Endothelial cell of hepatic sinusoid (primary cell): Measurements from ENCODE around the gene AMIGO2.
"Not testable (repeated sequence)": the region's sequence is repeated elsewhere in the genome, so short reads cannot be mapped to it uniquely, and the experiment has no call there.

Experiments
- in situ Hi-C: cut with HindIII; loops from 2 replicates; pipeline ENCODE4 v1.10.0; 2017; ENCODE audit warnings: low sequenced_read_pairs

Gene AMIGO2

DNA sequence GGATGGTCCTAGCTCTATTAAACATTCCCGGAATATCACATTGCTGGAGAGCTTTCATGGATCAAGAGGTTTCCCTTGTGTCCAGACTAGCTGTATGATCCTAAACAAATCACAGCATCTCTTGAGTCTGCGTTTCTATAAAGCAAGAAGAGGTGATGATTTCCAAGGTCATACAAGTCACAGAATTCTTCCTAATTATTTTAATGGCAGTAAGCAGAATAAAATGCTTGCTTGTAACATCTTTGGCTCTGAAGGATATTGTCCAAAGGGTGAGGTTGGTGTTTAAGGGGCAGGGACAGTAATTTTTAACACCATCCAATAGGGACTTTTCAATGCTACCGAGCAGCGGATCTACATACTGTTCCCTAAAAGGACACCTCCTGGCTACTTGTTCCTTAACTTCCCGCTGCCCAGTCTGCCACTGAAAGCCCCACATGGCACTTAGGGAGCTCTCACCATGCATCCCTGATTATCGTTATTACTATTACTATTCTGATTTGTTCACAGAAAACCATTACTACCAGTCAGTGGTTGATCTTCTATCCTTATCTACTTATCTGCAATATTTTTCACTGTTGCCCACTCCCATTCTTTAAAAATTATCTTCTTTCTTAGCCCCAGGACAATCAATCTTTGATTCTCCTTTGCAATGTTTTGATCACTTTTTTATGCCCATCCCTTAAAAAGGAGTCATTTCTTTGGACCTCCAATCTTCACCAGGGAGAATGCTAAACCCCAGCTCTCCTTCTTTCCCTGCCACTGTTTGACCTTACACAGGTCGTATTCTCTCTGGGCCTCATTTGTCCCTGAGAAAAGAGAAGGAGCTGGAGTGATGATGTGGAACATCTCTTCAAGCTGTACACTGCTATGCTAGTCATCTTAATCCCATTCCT is 4.3 kb downstream of the AMIGO2 start:
- in situ Hi-C loops = no loop called here

DNA sequence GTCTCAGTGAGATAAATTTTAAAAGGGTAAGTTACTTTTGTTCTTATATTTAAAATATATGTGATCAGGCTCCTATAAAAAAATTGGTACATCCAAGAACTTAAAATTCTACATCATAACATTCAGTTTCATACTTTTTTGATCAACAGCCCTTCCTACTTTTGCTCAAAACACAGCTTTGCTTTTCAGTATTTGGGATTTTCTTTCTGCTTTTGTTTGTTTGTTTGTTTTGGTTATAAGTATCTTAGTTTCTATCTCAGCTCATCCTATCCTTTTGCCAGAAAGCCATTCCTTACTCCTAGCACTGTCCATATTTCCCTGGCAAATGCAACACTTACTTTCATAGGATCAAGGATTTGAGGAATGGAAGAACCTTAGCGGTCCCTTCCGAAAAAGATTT is 5.0 kb downstream of the AMIGO2 start:
- in situ Hi-C loops = no loop called here

DNA sequence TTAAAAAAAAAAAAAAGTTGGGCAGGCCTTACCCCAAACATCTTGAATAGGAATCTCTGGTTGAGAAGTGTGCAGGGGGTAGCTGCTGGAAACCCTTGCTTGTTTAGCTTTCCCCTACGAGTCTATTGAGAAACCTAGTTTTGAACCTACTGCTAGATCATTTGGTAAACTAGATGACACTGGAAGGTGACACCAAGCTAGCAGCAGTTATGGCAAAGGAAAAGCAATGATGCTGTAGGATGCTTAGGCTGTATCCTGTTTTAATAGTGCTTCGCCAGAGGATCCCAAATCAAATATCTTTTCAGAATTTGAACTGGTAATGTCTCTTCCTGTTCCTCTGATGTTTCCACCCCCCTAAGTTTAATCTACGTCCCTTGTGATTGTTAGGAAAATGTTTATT is 5.8 kb downstream of the AMIGO2 start:
- in situ Hi-C loops = no loop called here

DNA sequence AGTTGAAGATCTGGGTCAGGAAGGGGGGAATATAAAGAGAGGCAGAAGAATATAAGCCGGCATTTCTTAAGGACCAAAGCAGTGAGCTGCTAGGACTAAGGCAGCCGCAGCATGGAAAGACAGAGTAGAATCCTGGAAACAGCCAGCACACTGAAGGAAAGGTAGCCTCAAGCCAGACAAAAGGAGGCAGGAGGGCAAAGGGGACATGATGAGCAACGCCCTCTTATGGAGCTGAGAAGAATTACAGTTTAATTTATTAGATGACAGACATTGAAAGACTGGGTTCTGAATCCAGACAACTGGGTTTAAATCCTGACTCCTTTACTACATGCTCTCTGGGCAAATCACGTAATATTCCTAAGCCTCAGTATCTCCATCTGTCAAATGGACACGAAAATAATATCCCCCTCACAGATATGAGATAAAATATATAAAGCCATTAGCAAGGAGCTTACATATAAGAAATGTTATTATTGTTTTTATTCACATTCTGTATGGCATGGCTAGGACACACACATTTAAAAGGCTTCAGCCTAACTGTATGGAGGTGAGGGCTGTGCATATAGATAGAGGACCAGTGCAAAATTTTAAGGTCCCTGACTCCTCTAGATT is 8.4 kb downstream of the AMIGO2 start:
- in situ Hi-C loops = no loop called here

DNA sequence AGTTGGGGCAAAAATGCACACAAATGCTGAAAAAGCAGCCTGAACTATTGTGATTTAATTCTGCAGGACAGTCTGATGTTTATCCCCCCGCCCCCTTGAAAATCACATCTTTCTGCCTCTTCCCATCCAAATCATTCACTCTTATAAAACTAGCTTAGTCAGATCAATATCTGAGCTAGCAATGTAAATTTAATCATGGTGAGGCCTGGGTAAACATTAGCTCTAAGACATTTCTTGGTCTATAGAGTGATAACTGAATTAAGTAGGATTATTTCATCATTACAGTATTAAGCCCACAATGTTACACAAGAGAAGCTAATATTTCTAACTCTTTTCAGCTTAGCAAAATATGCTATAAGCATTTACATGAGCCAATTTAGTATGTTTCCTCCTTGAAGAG is 9.4 kb downstream of the AMIGO2 start:
- in situ Hi-C loops = no loop called here

DNA sequence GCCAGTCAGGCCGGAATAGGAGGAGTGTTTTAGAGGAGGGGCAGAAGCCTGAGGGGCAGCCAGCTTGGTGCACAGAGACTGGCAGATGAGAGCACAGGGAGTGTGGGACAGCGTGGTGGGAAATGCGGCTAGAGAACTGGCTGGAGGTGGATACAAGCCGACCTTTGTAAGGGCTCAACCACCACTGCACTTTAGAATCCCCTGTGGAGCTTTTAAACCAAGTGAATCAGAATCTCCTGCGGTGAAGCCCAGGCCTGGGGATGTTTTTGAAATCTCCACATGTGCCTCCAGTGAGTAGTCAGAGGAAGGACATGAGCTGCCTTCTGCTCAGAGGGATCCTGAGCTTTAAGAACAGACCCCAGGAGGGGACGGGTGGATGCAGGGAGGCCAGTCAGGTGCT is 11.2 kb downstream of the AMIGO2 start:
- in situ Hi-C loops = no loop called here

DNA sequence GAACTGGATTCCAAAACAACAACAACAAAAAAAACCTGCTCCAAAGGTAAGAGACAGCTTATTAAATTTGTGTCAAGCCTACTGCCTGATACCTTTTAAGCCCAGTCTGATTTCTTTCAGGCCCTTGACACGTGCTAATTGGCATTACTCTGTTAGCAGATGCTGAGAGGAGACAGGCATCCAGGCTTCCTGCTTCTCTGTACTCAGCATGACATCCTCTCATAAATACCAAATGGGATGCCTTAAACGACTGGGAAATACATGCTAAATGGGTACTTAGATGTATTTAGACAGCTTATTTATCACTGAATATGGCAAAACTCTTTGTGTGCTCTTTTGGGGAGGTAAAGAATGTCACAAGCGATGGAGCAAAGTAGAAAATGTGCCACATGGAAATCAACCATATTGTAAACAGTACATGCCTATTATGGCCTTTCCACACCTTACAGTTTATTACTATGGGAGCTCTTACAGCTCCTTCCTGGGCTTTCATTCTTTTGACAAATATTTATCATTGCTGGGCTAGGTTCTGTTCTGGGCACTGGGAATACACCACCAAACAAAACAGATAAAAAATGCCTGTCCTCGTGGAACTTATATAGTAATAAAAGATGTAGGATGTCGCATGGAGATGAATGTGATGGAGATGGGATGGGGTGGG is 11.9 kb downstream of the AMIGO2 start:
- in situ Hi-C loops = no loop called here

DNA sequence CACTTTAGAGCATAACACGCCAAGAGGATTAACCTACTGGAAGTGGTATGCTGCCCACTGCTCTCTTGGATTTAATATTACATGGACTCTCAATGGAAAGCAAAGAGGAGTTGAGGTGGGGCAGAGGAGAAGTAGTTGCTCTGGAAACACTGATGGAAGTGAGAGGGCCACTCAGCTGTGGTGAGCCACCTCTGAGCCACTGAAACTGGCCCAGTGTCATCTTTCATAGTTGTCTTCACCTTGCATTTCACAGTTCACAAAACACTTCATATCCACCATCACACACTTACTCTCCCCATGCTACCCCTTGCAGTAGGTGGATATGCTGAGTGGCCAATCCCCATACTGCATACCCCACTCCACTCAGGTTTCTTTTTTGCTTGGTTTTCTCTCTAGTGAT is 12.6 kb downstream of the AMIGO2 start:
- in situ Hi-C loops = no loop called here

DNA sequence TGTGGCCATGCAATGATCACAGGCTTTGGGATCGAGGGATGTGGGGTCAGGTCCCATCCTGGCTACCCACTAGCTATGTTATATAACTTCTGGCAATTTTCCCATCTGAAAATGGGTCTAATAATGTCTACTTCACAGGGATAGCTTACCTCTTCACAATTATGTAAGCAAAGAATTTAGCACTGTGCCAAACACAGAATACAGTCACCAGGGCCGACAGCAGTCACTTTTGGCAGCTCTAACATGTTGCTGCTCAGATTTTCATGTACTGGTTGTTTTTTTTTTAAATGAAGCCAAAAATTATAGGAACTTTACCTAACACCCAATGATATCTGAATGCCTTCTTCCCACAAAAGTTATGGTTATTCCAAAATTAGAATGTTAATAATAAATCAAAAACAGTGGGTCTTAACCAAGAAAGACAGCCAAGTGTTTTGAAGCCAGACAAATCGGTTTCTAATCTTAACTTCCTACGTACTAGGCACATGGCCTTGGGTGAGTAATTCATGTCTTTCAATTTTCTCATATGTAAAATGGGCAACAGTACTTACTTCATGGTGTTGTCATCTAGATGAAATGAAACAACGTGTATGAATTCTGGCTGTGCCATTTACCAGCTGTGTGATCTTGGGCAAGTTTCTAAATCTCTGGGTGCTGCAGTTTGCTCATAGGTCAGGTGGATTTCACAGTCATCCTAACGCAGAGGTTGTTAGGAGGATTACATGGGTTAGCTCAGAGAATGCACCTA is 13.3 kb downstream of the AMIGO2 start:
- in situ Hi-C loops = no loop called here

DNA sequence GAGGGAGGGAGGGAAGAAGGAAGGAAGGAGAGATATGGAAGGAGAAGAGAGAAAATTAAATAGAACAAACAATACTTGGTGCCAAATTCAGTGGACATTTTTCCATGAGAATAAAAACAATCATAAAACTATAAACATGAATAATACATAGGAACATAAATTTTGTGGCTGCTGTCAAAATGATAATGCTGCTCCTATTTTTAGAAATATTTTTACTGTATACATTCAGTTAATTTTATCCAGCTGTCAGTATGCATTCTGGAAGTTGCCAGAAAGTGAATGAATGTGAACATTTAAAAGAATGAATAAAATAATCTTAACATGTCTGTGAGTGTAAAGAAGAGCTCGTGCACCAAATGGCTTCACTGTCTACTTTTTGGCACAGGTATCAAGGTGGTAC is 14.2 kb downstream of the AMIGO2 start:
- in situ Hi-C loops = no loop called here

DNA sequence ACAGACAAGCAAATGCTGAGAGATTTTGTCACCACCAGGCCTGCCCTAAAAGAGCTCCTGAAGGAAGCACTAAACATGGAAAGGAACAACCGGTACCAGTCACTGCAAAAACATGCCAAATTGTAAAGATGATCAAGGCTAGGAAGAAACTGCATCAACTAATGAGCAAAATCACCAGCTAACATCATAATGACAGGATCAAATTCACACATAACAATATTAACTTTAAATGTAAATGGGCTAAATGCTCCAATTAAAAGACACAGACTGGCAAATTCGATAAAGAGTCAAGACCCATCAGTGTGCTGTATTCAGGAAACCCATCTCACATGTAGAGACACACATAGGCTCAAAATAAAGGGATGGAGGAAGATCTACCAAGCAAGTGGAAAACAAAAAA is 21.1 kb downstream of the AMIGO2 start:
- in situ Hi-C loops = not testable (repeated sequence)

DNA sequence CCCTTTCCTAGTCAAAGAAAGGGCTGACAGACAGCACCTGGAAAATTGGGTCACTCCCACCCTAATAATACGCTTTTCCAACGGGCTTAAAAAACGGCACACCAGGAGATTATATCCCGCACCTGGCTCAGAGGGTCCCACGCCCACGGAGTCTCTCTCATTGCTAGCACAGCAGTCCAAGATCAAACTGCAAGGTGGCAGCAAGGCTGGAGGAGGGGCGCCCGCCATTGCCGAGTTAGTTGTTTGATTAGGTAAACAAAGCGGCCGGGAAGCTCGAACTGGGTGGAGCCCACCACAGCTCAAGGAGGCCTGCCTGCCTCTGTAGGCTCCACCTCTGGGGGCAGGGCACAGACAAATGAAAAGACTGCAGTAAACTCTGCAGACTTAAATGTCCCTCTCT is 22.8 kb downstream of the AMIGO2 start:
- in situ Hi-C loops = not testable (repeated sequence)

DNA sequence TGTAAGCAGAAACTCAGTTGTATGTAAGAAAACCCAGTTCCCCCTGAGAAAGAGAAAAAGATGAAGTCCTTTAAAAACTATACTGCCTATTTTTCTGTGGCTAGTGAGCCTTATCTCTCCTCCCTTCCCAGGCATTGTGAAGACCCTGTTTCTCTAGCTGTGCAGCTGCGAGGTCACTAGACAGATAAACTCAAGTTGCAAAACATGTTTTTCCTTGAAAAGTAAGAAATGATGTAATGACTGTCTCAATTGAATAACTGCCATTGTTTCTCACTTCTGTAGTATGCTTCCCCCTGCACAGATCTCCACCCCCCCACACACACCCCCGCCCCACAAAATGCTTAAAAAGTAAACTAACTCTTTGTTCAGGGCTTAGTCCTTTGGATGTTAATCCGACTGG is 23.9 kb downstream of the AMIGO2 start:
- in situ Hi-C loops = not testable (repeated sequence)

DNA sequence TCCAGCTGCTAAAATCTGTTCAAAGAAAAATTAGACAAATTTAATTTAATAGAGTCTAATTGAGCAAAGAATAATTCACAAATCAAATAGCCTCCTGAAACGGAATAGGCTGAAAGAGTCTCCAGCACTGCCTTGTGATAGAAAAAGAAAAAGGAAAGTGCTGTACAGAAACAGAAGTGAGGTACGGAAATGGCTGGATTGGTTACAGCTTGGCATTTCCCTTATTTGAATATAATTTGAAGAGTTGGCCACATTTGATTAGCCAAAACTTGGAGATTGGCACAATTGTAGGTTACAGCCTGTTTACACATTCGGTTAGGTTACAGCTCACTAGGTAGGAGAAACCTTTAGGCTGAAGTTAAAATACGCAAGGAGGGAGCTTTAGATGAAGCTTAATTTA is 25.1 kb downstream of the AMIGO2 start:
- in situ Hi-C loops = no loop called here

DNA sequence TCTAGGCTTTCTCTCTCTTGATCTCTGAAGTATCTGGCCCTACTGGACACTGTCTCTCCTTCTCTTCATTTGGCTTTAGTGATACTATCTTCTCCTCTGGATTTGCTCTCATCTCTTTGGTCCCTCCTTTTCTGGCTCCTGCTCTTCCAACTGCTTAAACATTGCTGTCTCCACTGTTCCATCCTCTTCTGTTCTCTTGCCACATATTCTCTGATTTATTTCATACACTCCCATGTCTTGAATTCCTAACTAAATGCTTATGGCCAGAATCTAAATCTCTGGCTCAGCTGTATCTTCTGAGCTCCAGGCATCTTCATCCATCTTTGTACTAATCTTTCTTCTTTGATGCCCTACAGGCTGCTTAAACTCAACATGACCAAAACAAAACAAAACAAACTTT is 25.8 kb downstream of the AMIGO2 start:
- in situ Hi-C loops = no loop called here

DNA sequence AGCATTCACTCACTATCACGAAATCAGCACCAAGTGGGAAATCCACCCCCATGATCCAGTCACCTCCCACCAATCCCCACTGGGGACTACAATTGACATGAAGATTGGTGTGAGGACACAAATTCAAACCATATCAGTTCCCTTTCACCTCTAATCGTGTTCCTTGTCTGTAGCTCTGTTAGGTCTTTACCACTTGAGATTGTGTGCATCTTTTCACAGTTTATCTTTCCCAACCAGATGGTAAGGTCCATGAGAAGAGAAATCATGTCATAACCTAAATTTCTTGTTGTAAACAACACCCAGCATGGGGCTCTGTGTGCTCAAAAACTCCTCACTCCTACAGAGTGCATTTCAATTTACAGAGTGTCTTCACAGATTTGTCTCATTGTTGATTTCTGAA is 27.5 kb downstream of the AMIGO2 start:
- in situ Hi-C loops = no loop called here

DNA sequence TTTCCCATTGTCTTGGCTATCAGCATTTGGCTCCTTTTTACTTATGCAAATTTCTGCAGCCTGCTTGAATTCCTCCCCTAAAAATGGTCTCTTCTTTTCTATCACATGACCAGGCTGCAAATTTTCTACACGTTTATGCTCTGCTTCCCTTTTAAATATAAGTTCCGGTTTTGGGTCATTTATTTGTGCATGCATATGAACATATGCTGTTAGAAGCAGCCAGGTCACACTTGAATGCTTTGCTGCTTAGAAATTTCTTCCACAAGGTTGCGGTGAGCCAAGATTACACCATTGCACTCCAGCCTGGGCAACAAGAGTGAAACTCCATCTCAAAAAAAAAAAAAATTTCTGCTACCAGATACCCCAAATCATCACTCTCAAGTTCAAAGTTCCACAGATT is 28.5 kb downstream of the AMIGO2 start:
- in situ Hi-C loops = not testable (repeated sequence)

DNA sequence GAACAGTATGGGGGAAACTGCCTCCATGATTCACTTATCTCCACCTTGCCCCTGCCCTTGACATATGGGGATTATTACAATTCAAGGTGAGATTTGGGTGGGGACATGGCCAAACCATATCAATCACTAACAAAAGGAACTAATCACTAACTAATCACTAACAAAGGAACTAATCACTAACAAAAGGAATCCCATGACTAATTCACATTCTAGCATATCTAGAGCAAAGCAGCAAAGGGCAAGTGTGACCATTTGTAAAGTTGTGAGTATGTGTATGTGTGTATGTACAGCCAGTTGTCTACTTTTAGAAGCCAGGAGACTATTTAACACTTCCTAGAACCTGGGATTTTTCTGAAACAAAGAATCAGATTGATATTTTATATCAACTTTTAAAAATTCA is 31.2 kb downstream of the AMIGO2 start:
- in situ Hi-C loops = no loop called here

DNA sequence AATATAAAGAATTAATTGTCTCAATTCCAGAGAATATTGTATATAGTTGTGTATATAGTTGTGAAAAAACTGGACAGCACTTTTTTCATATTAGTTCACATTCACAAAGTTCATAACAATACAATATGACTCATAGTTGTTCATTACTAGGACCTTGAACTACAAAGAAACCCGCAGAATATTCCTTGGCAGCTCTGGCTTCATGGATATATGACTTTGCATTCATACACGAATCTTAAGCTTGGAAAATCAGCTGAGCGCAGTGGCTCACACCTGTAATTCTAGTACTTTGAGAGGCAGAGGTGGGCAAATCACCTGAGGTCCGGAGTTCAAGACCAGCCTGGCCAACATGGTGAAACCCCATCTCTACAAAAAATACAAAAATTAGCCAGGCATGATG is 38.4 kb downstream of the AMIGO2 start:
- in situ Hi-C loops = no loop called here

DNA sequence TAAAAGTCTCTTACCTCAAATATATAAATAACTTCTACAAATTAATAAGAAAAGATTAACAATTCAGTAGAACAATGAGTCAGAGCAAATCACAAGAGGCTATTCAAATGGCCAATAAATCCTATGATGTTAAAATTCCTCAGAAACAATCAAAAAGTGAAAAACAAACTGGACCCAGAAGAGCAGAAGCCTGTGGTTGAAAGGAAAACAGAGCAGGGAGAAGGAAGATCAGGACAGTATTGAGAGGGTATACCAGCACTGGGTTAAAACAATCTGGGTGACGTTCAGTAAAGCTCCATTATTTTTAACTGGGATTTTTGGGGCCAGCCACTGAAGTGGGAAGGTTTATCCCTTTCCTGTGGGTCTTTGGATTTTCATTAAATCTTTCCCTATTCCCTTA is 40.0 kb downstream of the AMIGO2 start:
- in situ Hi-C loops = no loop called here

DNA sequence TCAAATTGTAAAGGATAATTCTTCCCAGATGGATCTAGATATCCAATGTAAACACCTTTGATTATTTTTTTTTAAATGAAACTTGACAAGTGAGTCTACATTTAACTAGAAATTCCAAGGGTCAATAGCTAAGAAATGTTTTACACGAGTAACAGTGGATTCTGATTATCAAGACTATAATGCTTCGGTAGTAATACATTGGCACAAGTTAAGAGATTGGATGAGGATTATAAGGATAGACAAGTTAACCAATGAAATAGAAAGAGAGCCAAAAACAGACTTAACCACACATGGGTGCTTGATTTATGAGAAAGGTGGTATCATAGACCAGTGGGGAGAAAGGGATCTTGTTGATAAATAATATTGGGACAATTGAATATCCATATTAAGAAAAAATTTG is 40.7 kb downstream of the AMIGO2 start:
- in situ Hi-C loops = no loop called here
